ENCODE measurements around the gene FRY.

GRCh38 chr13:32205431-32206096 lies 174.0 kb downstream of the FRY start:
- TF ChIP-seq, protein P1, sequence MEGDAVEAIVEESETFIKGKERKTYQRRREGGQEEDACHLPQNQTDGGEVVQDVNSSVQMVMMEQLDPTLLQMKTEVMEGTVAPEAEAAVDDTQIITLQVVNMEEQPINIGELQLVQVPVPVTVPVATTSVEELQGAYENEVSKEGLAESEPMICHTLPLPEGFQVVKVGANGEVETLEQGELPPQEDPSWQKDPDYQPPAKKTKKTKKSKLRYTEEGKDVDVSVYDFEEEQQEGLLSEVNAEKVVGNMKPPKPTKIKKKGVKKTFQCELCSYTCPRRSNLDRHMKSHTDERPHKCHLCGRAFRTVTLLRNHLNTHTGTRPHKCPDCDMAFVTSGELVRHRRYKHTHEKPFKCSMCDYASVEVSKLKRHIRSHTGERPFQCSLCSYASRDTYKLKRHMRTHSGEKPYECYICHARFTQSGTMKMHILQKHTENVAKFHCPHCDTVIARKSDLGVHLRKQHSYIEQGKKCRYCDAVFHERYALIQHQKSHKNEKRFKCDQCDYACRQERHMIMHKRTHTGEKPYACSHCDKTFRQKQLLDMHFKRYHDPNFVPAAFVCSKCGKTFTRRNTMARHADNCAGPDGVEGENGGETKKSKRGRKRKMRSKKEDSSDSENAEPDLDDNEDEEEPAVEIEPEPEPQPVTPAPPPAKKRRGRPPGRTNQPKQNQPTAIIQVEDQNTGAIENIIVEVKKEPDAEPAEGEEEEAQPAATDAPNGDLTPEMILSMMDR (IDR thresholded peaks at IDR 0.05; ENCODE audit: low read depth, low read length, missing input control): no peak
- TF ChIP-seq RAD21 (IDR thresholded peaks at IDR 0.05) (no peak), YY1 (IDR thresholded peaks at IDR 0.05) (no peak), TAF1 (conservative IDR thresholded peaks at IDR 0.05) (no peak), JUND (IDR thresholded peaks at IDR 0.05) (no peak), MAX (IDR thresholded peaks at IDR 0.05) (no peak), RXRA (IDR thresholded peaks at IDR 0.05) (no peak), GABPA (IDR thresholded peaks at IDR 0.05 in 1 of 2, conservative IDR thresholded peaks at IDR 0.05 in 1 of 2) (no peak), FOXA1 (IDR thresholded peaks at IDR 0.05) (no peak), EGR1 (IDR thresholded peaks at IDR 0.05; ENCODE audit: low read depth in 2 of 2) (no peak), SP1 (IDR thresholded peaks at IDR 0.05) (no peak)
- TF ChIP-seq, protein P2, sequence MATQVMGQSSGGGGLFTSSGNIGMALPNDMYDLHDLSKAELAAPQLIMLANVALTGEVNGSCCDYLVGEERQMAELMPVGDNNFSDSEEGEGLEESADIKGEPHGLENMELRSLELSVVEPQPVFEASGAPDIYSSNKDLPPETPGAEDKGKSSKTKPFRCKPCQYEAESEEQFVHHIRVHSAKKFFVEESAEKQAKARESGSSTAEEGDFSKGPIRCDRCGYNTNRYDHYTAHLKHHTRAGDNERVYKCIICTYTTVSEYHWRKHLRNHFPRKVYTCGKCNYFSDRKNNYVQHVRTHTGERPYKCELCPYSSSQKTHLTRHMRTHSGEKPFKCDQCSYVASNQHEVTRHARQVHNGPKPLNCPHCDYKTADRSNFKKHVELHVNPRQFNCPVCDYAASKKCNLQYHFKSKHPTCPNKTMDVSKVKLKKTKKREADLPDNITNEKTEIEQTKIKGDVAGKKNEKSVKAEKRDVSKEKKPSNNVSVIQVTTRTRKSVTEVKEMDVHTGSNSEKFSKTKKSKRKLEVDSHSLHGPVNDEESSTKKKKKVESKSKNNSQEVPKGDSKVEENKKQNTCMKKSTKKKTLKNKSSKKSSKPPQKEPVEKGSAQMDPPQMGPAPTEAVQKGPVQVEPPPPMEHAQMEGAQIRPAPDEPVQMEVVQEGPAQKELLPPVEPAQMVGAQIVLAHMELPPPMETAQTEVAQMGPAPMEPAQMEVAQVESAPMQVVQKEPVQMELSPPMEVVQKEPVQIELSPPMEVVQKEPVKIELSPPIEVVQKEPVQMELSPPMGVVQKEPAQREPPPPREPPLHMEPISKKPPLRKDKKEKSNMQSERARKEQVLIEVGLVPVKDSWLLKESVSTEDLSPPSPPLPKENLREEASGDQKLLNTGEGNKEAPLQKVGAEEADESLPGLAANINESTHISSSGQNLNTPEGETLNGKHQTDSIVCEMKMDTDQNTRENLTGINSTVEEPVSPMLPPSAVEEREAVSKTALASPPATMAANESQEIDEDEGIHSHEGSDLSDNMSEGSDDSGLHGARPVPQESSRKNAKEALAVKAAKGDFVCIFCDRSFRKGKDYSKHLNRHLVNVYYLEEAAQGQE (IDR thresholded peaks at IDR 0.05): no peak
- TF ChIP-seq, protein P3, sequence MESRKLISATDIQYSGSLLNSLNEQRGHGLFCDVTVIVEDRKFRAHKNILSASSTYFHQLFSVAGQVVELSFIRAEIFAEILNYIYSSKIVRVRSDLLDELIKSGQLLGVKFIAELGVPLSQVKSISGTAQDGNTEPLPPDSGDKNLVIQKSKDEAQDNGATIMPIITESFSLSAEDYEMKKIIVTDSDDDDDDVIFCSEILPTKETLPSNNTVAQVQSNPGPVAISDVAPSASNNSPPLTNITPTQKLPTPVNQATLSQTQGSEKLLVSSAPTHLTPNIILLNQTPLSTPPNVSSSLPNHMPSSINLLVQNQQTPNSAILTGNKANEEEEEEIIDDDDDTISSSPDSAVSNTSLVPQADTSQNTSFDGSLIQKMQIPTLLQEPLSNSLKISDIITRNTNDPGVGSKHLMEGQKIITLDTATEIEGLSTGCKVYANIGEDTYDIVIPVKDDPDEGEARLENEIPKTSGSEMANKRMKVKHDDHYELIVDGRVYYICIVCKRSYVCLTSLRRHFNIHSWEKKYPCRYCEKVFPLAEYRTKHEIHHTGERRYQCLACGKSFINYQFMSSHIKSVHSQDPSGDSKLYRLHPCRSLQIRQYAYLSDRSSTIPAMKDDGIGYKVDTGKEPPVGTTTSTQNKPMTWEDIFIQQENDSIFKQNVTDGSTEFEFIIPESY (IDR thresholded peaks at IDR 0.05): no peak
